ENCODE results near the gene MANBA. TPM values are rescaled to one million over a fixed set of nuclear protein-coding genes. Genes with fewer than 3 reads are reported as not detected.
A peak's percentile ranks its signal among the peaks of the same experiment; 100 is the strongest.

MANBA gene
- total RNA-seq, 1 experiment from 2014 or later = 21.4 TPM

DNA sequence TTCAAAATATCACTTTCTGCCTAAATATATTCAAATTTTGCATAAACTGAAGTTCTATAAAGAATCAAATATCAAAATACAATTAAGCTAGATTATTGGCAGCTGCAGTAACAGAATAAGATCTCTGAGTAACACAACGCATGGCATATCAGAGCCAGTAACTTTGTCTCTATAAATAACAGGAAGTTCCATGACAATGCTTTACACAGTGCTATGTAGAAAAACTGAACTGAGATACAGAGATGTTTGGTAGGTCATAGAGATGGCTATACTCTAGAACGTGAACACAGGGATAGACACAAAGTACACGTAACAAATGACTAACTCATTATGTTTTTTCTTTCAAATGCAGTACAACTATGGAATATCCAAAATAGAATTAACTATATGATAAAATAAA, 48.4 kb upstream of the MANBA start:
- Histone ChIP-seq H3K4ac (ENCODE audit: low read depth, low read length) (no peak overlapping the region), H3K23ac (ENCODE audit: insufficient read length, low read depth, low read length) (no peak overlapping the region), H2BK5ac (ENCODE audit: insufficient read length, low read length) (no peak overlapping the region), H3K18ac (ENCODE audit: insufficient read length, low read depth, low read length) (no peak overlapping the region), H3K14ac (ENCODE audit: insufficient read depth, low read length) (no peak overlapping the region), H3K4me1 (ENCODE audit: insufficient read depth, low read length) (no peaks in the 10 kb centered on the region), H3K9ac (ENCODE audit: extremely low read depth, insufficient read length, low read length) (no peak overlapping the region), H3K9me3 (ENCODE audit: control insufficient read depth, low read depth, low read length) (no peaks in the 10 kb centered on the region), H3K27ac (ENCODE audit: insufficient read length, low read depth, low read length) (no peak overlapping the region), H4K20me1 (ENCODE audit: control insufficient read depth, insufficient read depth, insufficient read length) (no peaks in the 10 kb centered on the region), H2BK20ac (ENCODE audit: low read depth, low read length, poor library complexity, severe bottlenecking) (no peak overlapping the region), H2AK5ac (ENCODE audit: insufficient read length, low read length) (no peak overlapping the region), H4K5ac (ENCODE audit: insufficient read length, low read depth, low read length) (no peak overlapping the region), H2BK12ac (ENCODE audit: insufficient read length, low read depth, low read length) (no peak overlapping the region), H3K23me2 (ENCODE audit: insufficient read length, low read depth, low read length, poor library complexity, severe bottlenecking) (no peaks in the 10 kb centered on the region), H3K56ac (ENCODE audit: insufficient read length, low read depth, low read length) (no peak overlapping the region), H3K27me3 (ENCODE audit: insufficient read depth, low read length) (no peaks in the 10 kb centered on the region), H3K79me2 (ENCODE audit: insufficient read depth, low read length) (peaks cover 31% of the 10 kb centered on the region), H3K79me1 (ENCODE audit: insufficient read depth, low read depth, low read length, poor library complexity, severe bottlenecking) (no peaks in the 10 kb centered on the region), H2BK15ac (ENCODE audit: low read depth, low read length) (no peak overlapping the region), H4K8ac (replicated peaks; ENCODE audit: insufficient read length, low read depth, low read length) (no peak overlapping the region), H4K91ac (ENCODE audit: insufficient read length, low read depth, low read length) (no peak overlapping the region), H2BK120ac (ENCODE audit: low read depth, low read length, poor library complexity, severe bottlenecking) (no peak overlapping the region), H3K4me2 (ENCODE audit: insufficient read depth, insufficient read length, low read length) (no peak overlapping the region), H3T11ph (ENCODE audit: low read length) (no peak overlapping the region), H2AFZ (ENCODE audit: low read length) (no peak overlapping the region)
- DNase-seq = no peak
- Mint-ChIP-seq H3K27me3 (ENCODE audit: low read depth) (no peaks in the 10 kb centered on the region), H3K9me3 (no peaks in the 10 kb centered on the region), H3K36me3 (ENCODE audit: insufficient read depth in 1 of 3, low read depth in 3 of 3) (peaks cover 22 to 61% (median 57%) of the 10 kb centered on the region in 3 experiments; a peak in 6 of 7 replicates), H3K27ac (peak overlapping the region in 1 of 3 experiments; percentile 23; a peak in 2 of 7 replicates), H3K4me1 (peaks cover 33 to 34% of the 10 kb centered on the region in 2 experiments), H3K4me3 (no peak overlapping the region)
- TF ChIP-seq, protein P1, sequence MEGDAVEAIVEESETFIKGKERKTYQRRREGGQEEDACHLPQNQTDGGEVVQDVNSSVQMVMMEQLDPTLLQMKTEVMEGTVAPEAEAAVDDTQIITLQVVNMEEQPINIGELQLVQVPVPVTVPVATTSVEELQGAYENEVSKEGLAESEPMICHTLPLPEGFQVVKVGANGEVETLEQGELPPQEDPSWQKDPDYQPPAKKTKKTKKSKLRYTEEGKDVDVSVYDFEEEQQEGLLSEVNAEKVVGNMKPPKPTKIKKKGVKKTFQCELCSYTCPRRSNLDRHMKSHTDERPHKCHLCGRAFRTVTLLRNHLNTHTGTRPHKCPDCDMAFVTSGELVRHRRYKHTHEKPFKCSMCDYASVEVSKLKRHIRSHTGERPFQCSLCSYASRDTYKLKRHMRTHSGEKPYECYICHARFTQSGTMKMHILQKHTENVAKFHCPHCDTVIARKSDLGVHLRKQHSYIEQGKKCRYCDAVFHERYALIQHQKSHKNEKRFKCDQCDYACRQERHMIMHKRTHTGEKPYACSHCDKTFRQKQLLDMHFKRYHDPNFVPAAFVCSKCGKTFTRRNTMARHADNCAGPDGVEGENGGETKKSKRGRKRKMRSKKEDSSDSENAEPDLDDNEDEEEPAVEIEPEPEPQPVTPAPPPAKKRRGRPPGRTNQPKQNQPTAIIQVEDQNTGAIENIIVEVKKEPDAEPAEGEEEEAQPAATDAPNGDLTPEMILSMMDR (conservative IDR thresholded peaks at IDR 0.05) = no peak
- no CpG with 5 or more reads among the region's 3 CpGs for WGBS (ENCODE audit: extremely low coverage, insufficient read length, low lambda C conversion rate)
